RWPE1 (cell line): ENCODE data around the gene TCERG1L.

Experiments used
- CTCF ChIA-PET: fragments of 350-600 bp; sonication (Branson Sonifier 250); formaldehyde crosslinking; extraction: SDS; loops from one replicate; lab custom pipeline; 2021; lab: Yijun Ruan, JAX
- POLR2A ChIA-PET: fragments of 400-600 bp; formaldehyde crosslinking; extraction: SDS; loops from one replicate; lab custom pipeline; 2020; ENCODE audit warnings: antibody characterized with exemption; ENCODE audit not compliant: low non-redundant PET; lab: Yijun Ruan, JAX
- DNase-seq: peaks from one replicate; pipeline ENCODE4 v3.0.0; 2012; ENCODE audit warnings: low spot score
- H3K27ac ChIP-seq: fragments of 450-650 bp; 2 replicates; pipeline ENCODE4 v1.5.1; 2017
- TF ChIP-seq, protein P1 (sequence below): fragments of 450-650 bp; conservative IDR thresholded peaks from 2 replicates; pipeline ENCODE4 v1.5.1; 2017; ENCODE audit warnings: low read depth, mild to moderate bottlenecking

Gene TCERG1L

GRCh38 chr10:131207176-131207575 lies 104.3 kb downstream of the TCERG1L start:
- ChIA-PET CTCF (no interaction called here), POLR2A (no interaction called here)
- TF ChIP-seq, protein P1, sequence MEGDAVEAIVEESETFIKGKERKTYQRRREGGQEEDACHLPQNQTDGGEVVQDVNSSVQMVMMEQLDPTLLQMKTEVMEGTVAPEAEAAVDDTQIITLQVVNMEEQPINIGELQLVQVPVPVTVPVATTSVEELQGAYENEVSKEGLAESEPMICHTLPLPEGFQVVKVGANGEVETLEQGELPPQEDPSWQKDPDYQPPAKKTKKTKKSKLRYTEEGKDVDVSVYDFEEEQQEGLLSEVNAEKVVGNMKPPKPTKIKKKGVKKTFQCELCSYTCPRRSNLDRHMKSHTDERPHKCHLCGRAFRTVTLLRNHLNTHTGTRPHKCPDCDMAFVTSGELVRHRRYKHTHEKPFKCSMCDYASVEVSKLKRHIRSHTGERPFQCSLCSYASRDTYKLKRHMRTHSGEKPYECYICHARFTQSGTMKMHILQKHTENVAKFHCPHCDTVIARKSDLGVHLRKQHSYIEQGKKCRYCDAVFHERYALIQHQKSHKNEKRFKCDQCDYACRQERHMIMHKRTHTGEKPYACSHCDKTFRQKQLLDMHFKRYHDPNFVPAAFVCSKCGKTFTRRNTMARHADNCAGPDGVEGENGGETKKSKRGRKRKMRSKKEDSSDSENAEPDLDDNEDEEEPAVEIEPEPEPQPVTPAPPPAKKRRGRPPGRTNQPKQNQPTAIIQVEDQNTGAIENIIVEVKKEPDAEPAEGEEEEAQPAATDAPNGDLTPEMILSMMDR, result no peak
- DNase-seq, result no peak
- no peak overlapping the region for H3K27ac ChIP-seq

- POLR2A ChIA-PET, result no interaction called here
- TF ChIP-seq, protein P1, result no peak
- CTCF ChIA-PET, result no interaction called here
- no peak overlapping the region for H3K27ac ChIP-seq
- no peak for DNase-seq
These were observed 105.2 kb downstream of the TCERG1L start for GRCh38 chr10:131206111-131206995.

- TF ChIP-seq, protein P1, result no peak
- H3K27ac ChIP-seq, result no peak overlapping the region
- ChIA-PET CTCF (no interaction called here), POLR2A (interaction anchor here (0.6 kb wide), 1 partner anchor 43 kb away, joined by 3 read pairs; no protein-coding TSS in a partner anchor)
- DNase-seq, result no peak
These were observed 106.0 kb downstream of the TCERG1L start for GRCh38 chr10:131205556-131205955.

DNA sequence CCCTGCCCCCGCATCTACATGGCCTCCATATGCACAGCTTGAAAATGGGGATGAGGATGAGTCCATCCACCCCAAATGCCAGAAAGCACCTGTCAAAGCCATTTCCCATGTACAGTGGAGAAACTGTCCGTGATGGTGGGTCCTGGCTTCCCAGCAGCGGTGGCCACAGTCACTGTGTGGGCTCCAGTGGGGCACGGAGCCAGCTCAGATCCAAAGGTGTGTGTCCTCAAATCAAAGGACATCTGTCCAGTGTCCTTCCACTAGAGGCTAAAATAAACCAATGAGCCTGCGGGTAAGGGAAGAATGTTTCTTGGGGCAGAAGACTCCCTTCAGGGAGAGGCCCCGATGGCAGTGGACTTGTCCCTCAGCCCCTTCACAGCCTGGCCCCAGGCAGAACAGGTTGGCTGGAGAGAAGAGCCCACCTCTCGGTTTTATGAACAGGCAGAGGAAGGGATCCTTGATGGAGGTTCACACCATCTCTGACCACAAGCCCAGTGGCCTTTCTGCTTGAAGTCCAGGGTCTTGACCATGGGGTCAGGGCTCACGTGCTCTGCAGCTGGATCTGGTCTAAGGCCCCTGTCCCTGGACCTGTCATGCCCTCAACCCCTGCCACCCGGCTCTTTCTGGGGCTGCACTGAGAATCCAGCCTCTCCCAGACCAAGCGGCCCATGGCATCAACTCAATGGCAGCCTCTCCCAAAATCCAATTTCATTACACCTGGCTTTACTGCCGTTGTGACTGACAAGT lies 106.9 kb downstream of the TCERG1L start:
- ChIA-PET CTCF (no interaction called here), POLR2A (interaction anchor here (0.6 kb wide), 1 partner anchor 42 kb away, joined by 3 read pairs; no protein-coding TSS in a partner anchor)
- DNase-seq, result no peak
- H3K27ac ChIP-seq, result no peak overlapping the region
- TF ChIP-seq, protein P1, result no peak

DNA sequence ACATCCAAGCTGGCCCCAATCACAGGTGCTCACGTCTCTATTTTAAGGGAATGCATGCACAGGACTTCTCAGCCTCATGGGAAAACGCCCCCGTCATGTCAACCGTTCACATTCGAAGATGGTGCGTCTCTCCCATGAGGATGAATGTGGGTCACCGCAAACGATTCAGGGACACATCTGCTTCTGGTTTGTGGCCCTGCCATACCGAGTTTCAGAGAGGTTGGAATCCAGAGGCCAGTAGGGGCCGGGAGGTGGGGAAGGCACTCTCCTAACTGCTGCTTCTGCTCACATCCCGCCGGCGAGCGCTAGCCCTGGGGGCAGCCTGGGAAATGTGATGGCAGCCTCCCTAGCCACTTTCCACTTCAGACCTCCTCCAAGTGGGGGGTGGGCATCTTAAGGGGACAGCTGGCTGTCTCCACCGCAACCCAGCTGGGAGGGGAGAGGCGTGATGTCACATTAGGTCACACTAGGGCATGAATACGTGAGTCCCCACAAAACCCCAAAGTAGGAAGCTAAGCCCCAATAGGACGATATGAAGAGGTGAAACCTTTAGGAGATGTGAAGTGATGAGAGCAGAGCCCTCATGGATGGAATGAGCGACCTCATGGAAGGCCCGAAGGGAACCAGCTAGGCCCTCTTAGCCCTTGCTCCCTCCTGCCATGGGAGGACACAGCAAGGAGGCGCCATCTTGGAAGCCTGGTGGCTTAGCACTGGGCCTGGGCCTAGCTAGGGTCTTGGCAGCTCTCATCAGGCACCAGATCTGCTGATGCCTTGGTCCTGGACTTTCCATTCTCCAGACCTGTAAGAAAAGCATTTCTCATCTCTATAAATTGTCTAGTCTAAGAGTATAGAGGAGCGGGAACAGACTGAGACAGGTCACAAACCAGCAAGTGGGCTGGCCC lies 107.8 kb downstream of the TCERG1L start:
- ChIA-PET CTCF (no interaction called here), POLR2A (no interaction called here)
- DNase-seq, result no peak
- no peak overlapping the region for H3K27ac ChIP-seq
- TF ChIP-seq, protein P1, result no peak

DNA sequence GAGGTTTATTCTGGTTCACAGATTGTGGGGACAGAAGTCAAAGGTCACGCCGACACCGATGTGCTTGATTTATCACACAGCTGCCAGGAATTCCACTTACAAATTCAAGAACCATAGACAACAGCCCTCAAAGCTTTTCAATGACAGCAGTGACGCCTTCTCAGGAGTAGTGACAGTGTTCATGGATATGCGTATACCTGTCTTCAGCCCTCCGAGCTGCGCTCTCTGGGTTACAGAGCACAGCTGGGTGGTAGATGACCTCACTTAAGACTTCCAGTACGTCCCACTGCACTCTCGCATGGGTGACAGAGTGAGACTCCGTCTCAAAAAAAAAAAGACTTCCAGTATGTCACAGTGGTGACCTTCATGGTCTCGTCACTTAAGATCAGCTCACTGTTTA lies 108.5 kb downstream of the TCERG1L start:
- ChIA-PET POLR2A (no interaction called here), CTCF (no interaction called here)
- no peak for DNase-seq
- no peak overlapping the region for H3K27ac ChIP-seq
- TF ChIP-seq, protein P1, result no peak
